Measurements from ENCODE around the gene GTF2H4. TPM values are rescaled to one million over a fixed set of nuclear protein-coding genes. Genes with fewer than 3 reads are reported as not detected.

The GTF2H4 gene
- total RNA-seq, 1 experiment from 2014 or later = 43.6 TPM

DNA sequence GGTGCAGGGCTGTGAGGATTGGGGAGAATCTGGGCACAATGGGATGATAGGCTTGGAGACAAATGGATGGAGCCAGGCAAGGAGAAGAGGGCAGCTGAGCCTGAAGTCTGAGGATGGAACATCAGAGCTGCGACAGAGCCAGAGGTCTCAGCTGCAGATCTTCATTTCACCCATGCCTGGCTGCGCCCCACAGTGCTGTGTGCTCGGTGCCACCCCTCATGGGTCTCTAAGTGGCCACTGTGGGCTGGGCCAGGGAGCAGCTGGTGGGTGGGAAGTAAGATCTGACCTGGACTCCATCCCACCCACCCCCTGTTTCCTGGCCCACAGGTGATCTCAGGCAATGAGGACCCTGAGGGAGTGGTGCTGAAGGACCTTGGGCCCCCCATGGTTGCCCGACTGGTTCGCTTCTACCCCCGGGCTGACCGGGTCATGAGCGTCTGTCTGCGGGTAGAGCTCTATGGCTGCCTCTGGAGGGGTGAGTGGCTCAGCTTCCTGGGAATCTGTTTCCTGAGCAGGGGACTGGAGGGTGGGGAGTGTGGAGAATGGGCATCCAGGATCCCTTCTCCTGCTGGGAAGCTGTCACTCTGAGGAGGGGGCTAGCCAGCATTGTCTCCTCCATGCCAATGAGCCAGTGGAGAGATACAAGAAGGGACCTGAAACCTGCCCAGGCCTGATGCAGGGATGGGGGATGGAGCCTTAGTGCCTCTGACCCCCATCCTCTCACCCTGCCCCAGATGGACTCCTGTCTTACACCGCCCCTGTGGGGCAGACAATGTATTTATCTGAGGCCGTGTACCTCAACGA is 17.2 kb upstream of the GTF2H4 start:
- TF ChIP-seq, protein P1, sequence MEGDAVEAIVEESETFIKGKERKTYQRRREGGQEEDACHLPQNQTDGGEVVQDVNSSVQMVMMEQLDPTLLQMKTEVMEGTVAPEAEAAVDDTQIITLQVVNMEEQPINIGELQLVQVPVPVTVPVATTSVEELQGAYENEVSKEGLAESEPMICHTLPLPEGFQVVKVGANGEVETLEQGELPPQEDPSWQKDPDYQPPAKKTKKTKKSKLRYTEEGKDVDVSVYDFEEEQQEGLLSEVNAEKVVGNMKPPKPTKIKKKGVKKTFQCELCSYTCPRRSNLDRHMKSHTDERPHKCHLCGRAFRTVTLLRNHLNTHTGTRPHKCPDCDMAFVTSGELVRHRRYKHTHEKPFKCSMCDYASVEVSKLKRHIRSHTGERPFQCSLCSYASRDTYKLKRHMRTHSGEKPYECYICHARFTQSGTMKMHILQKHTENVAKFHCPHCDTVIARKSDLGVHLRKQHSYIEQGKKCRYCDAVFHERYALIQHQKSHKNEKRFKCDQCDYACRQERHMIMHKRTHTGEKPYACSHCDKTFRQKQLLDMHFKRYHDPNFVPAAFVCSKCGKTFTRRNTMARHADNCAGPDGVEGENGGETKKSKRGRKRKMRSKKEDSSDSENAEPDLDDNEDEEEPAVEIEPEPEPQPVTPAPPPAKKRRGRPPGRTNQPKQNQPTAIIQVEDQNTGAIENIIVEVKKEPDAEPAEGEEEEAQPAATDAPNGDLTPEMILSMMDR (IDR thresholded peaks at IDR 0.05; ENCODE audit: insufficient read depth in 1 of 2, low read depth in 1 of 2, low read length in 1 of 2, severe bottlenecking in 1 of 2, unreplicated experiment in 1 of 2) = no peak
- Histone ChIP-seq H3K27me3 (replicated peaks; ENCODE audit: control insufficient read depth, insufficient read depth, low read length) (no peaks in the 10 kb centered on the region), H3K4me1 (peaks cover 10% of the 10 kb centered on the region), H3K9me3 (no peaks in the 10 kb centered on the region), H3K4me3 (ENCODE audit: low read depth, low read length) (no peak overlapping the region), H3K36me3 (ENCODE audit: control insufficient read depth, insufficient read depth, low read length) (peaks cover 8% of the 10 kb centered on the region)
- Mint-ChIP-seq H3K27ac (ENCODE audit: unreplicated experiment) (no peak overlapping the region), H3K4me3 (ENCODE audit: unreplicated experiment) (no peak overlapping the region), H3K27me3 (ENCODE audit: insufficient read depth, unreplicated experiment) (no peaks in the 10 kb centered on the region), H3K9me3 (ENCODE audit: unreplicated experiment) (no peaks in the 10 kb centered on the region), H3K4me1 (ENCODE audit: low read depth, unreplicated experiment) (peaks cover 12% of the 10 kb centered on the region), H3K36me3 (ENCODE audit: insufficient read depth, unreplicated experiment) (peaks cover 28% of the 10 kb centered on the region)
- POLR2A ChIA-PET = no interaction called here
- intact Hi-C loops (cut with micrococcal nuclease; ENCODE audit: unreplicated experiment) = no loop called here
- BruUV-seq (replicated peaks) = no TSS peak
- no peak for DNase-seq
- CTCF ChIA-PET = no interaction called here

DNA sequence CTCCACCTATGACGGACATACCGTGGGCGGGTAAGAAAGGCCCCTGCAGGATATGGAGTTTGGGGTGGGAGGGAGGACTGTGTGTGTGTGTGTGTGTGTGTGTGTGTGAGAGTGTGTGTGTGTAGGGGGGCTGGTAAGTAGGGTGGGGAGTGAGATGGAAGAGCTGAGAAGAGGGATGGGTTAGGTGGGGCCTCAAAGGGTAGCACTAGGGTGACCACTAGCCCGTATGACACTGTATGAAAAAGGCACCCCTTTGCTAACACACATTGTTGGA is 16.6 kb upstream of the GTF2H4 start:
- POLR2A ChIA-PET = no interaction called here
- peaks cover 32% of the 10 kb centered on the region for H3K36me3 Mint-ChIP-seq (ENCODE audit: insufficient read depth, unreplicated experiment)
- intact Hi-C loops (cut with micrococcal nuclease; ENCODE audit: unreplicated experiment) = no loop called here

GRCh38 chr6:30891816-30892538 is 16.0 kb upstream of the GTF2H4 start:
- no peak for DNase-seq
- Mint-ChIP-seq H3K4me1 (ENCODE audit: low read depth, unreplicated experiment) (peaks cover under 1% of the 10 kb centered on the region), H3K36me3 (ENCODE audit: insufficient read depth, unreplicated experiment) (peaks cover 32% of the 10 kb centered on the region), H3K27ac (ENCODE audit: unreplicated experiment) (no peak overlapping the region), H3K4me3 (ENCODE audit: unreplicated experiment) (no peak overlapping the region), H3K9me3 (ENCODE audit: unreplicated experiment) (no peaks in the 10 kb centered on the region), H3K27me3 (ENCODE audit: insufficient read depth, unreplicated experiment) (no peaks in the 10 kb centered on the region)
- no peaks in the 10 kb centered on the region for H3K4me1 ChIP-seq
- no peaks in the 10 kb centered on the region for H3K27me3 ChIP-seq (replicated peaks; ENCODE audit: control insufficient read depth, insufficient read depth, low read length)
- POLR2A ChIA-PET = no interaction called here
- H3K36me3 ChIP-seq (ENCODE audit: control insufficient read depth, insufficient read depth, low read length) = peaks cover 10% of the 10 kb centered on the region
- no peak overlapping the region for H3K4me3 ChIP-seq (ENCODE audit: low read depth, low read length)
- CTCF ChIA-PET = no interaction called here
- intact Hi-C loops (cut with micrococcal nuclease; ENCODE audit: unreplicated experiment) = no loop called here
- TF ChIP-seq, protein P1 (IDR thresholded peaks at IDR 0.05; ENCODE audit: insufficient read depth in 1 of 2, low read depth in 1 of 2, low read length in 1 of 2, severe bottlenecking in 1 of 2, unreplicated experiment in 1 of 2) = no peak
- H3K9me3 ChIP-seq = no peaks in the 10 kb centered on the region
- BruUV-seq (replicated peaks) = no TSS peak

More for the DNA sequence above, 16.6 kb upstream of the GTF2H4 start:
- H3K36me3 ChIP-seq (ENCODE audit: control insufficient read depth, insufficient read depth, low read length) = peaks cover 9% of the 10 kb centered on the region
- no TSS peak for BruUV-seq (replicated peaks)
- Mint-ChIP-seq H3K27ac (ENCODE audit: unreplicated experiment) (no peak overlapping the region), H3K4me3 (ENCODE audit: unreplicated experiment) (no peak overlapping the region), H3K4me1 (ENCODE audit: low read depth, unreplicated experiment) (peaks cover 6% of the 10 kb centered on the region), H3K27me3 (ENCODE audit: insufficient read depth, unreplicated experiment) (no peaks in the 10 kb centered on the region), H3K9me3 (ENCODE audit: unreplicated experiment) (no peaks in the 10 kb centered on the region)
- peaks cover 5% of the 10 kb centered on the region for H3K4me1 ChIP-seq
- H3K9me3 ChIP-seq = no peaks in the 10 kb centered on the region
- TF ChIP-seq, protein P1 (IDR thresholded peaks at IDR 0.05; ENCODE audit: insufficient read depth in 1 of 2, low read depth in 1 of 2, low read length in 1 of 2, severe bottlenecking in 1 of 2, unreplicated experiment in 1 of 2) = no peak
- CTCF ChIA-PET = no interaction called here
- H3K4me3 ChIP-seq (ENCODE audit: low read depth, low read length) = no peak overlapping the region
- no peaks in the 10 kb centered on the region for H3K27me3 ChIP-seq (replicated peaks; ENCODE audit: control insufficient read depth, insufficient read depth, low read length)
- no peak for DNase-seq

Measured in Caco-2 (cell line).